PC-9 (cell line): ENCODE data around the gene CLDN24. TPM values are rescaled to one million over a fixed set of nuclear protein-coding genes. Genes with fewer than 3 reads are reported as not detected.
A peak's percentile ranks its signal among the peaks of the same experiment; 100 is the strongest.
"Not testable (repeated sequence)": the region's sequence is repeated elsewhere in the genome, so short reads cannot be mapped to it uniquely, and the experiment has no call there.

Source experiments
- BruUV-seq: library from RNA; stranded (reverse); fragments of 400-500 nt; replicated peaks from 2 replicates; lab custom pipeline; 2021; lab: Mats Ljungman, UMichigan
- CTCF ChIA-PET: fragments of 300-600 bp; sonication (Branson Sonifier 250); formaldehyde crosslinking; loops from one replicate; lab custom pipeline; 2022; ENCODE audit warnings: antibody characterized with exemption; lab: Charles Lee
- POLR2A ChIA-PET: fragments of 300-600 bp; sonication (Branson Sonifier 250); formaldehyde crosslinking; loops from one replicate; lab custom pipeline; 2022; ENCODE audit warnings: antibody characterized with exemption; ENCODE audit not compliant: unreplicated experiment; lab: Charles Lee
- DNase-seq, 2 experiments: peaks; one replicate each; pipeline versions ENCODE4 v3.0.0 to v3.0.0-alpha.2; 2015 to 2022; ENCODE audit warnings: mixed read lengths in 1 of 2
- H2AFZ ChIP-seq: fragments of 200-600 bp; sonication (generic); 2 replicates; pipeline ENCODE4 v1.8.1; 2017; ENCODE audit warnings: antibody characterized with exemption
- H3F3A ChIP-seq: fragments of 200-600 bp; sonication (generic); 2 replicates; pipeline ENCODE4 v1.8.1; 2017; ENCODE audit warnings: antibody characterized with exemption, mild to moderate bottlenecking, low read depth; ENCODE audit not compliant: insufficient read depth
- H3K27ac ChIP-seq: fragments of 200-600 bp; sonication (generic); 2 replicates; pipeline ENCODE4 v1.6.1; 2016; ENCODE audit warnings: mixed run types
- H3K27me3 ChIP-seq: fragments of 200-600 bp; sonication (generic); 2 replicates; pipeline ENCODE4 v1.6.1; 2016; ENCODE audit warnings: low read depth, mixed run types; ENCODE audit not compliant: insufficient read depth
- H3K36me3 ChIP-seq: fragments of 200-600 bp; sonication (generic); 2 replicates; pipeline ENCODE4 v1.6.1; 2016; ENCODE audit warnings: low read depth, mixed run types
- H3K4me1 ChIP-seq: fragments of 200-600 bp; sonication (generic); replicated peaks from 2 replicates; pipeline ENCODE4 v1.6.1; 2016; ENCODE audit warnings: mixed run types; ENCODE audit not compliant: insufficient read depth
- H3K4me2 ChIP-seq: fragments of 200-600 bp; sonication (generic); 2 replicates; pipeline ENCODE4 v1.6.1; 2017; ENCODE audit warnings: mixed run types
- H3K4me3 ChIP-seq: fragments of 200-600 bp; sonication (generic); 2 replicates; pipeline ENCODE4 v1.6.1; 2016; ENCODE audit warnings: mixed run types
- H3K79me2 ChIP-seq: fragments of 200-600 bp; sonication (generic); 2 replicates; pipeline ENCODE4 v1.6.1; 2017; ENCODE audit warnings: low read depth, mixed run types
- H3K9me2 ChIP-seq: fragments of 200-600 bp; sonication (generic); 2 replicates; pipeline ENCODE4 v1.8.1; 2017; ENCODE audit warnings: mild to moderate bottlenecking; ENCODE audit not compliant: insufficient read depth
- H3K9me3 ChIP-seq: fragments of 200-600 bp; sonication (generic); 2 replicates; pipeline ENCODE4 v1.8.1; 2016; ENCODE audit warnings: low read depth; ENCODE audit not compliant: insufficient read depth
- H4K20me1 ChIP-seq: fragments of 200-600 bp; sonication (generic); 2 replicates; pipeline ENCODE4 v1.8.1; 2017; ENCODE audit not compliant: insufficient read depth
- EZH2 ChIP-seq: fragments of 200-600 bp; sonication (generic); IDR thresholded peaks from 2 replicates; pipeline ENCODE4 v1.8.0; 2017; ENCODE audit warnings: antibody characterized with exemption, low read depth
- intact Hi-C: fragments of 100-400 bp; cut with micrococcal nuclease; formaldehyde crosslinking; loops from one replicate; pipeline ENCODE4 v1.10.0; 2022; ENCODE audit not compliant: unreplicated experiment
- total RNA-seq: library from RNA; stranded (reverse); gene quantifications from 2 replicates; pipeline ENCODE4 v1.2.3, GENCODE V29; 2021
- TF ChIP-seq, protein P1 (sequence below): fragments of 200-600 bp; sonication (generic); conservative IDR thresholded peaks from 2 replicates; pipeline ENCODE4 v1.6.1; 2017; ENCODE audit warnings: mixed run types, antibody characterized with exemption, mild to moderate bottlenecking, moderate library complexity

The CLDN24 gene
- total RNA-seq, 1 experiment from 2014 or later = not detected

DNA sequence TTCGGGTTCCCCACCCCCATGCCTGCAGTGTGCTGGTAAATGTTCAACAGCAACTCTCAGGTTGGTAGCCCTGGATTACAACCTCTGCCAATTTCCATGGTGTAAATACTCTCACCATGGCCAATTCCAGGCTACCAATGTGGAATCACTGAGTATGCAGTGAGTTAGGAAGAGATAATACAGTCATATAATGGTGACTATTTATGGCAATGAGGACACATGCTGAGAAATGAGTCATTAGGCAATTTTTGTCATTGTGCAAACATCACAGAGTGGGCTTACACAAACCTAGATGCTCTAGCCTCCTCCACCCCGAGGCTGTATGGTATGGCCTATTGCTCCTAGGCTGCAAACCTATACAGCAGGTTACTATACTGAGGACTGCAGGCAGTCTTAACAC lies 4.6 kb upstream of the CLDN24 start:
- no peak overlapping the region for H3K27ac ChIP-seq
- H3K36me3 ChIP-seq = no peaks in the 10 kb centered on the region
- ChIA-PET CTCF (no interaction called here), POLR2A (no interaction called here)
- H3K27me3 ChIP-seq = no peaks in the 10 kb centered on the region
- peak in 1 of 2 experiments; percentile 46 for DNase-seq
- no peaks in the 10 kb centered on the region for H3K9me3 ChIP-seq
- BruUV-seq = no TSS peak
- H3F3A ChIP-seq = no peaks in the 10 kb centered on the region
- H3K4me1 ChIP-seq = no peaks in the 10 kb centered on the region
- H3K9me2 ChIP-seq = no peaks in the 10 kb centered on the region
- H3K4me3 ChIP-seq = no peak overlapping the region
- no peaks in the 10 kb centered on the region for H3K79me2 ChIP-seq
- intact Hi-C loops = no loop called here
- TF ChIP-seq, protein P1, sequence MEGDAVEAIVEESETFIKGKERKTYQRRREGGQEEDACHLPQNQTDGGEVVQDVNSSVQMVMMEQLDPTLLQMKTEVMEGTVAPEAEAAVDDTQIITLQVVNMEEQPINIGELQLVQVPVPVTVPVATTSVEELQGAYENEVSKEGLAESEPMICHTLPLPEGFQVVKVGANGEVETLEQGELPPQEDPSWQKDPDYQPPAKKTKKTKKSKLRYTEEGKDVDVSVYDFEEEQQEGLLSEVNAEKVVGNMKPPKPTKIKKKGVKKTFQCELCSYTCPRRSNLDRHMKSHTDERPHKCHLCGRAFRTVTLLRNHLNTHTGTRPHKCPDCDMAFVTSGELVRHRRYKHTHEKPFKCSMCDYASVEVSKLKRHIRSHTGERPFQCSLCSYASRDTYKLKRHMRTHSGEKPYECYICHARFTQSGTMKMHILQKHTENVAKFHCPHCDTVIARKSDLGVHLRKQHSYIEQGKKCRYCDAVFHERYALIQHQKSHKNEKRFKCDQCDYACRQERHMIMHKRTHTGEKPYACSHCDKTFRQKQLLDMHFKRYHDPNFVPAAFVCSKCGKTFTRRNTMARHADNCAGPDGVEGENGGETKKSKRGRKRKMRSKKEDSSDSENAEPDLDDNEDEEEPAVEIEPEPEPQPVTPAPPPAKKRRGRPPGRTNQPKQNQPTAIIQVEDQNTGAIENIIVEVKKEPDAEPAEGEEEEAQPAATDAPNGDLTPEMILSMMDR = no peak
- no peak for TF ChIP-seq EZH2
- H3K4me2 ChIP-seq = no peak overlapping the region
- H2AFZ ChIP-seq = no peak overlapping the region
- no peaks in the 10 kb centered on the region for H4K20me1 ChIP-seq

DNA sequence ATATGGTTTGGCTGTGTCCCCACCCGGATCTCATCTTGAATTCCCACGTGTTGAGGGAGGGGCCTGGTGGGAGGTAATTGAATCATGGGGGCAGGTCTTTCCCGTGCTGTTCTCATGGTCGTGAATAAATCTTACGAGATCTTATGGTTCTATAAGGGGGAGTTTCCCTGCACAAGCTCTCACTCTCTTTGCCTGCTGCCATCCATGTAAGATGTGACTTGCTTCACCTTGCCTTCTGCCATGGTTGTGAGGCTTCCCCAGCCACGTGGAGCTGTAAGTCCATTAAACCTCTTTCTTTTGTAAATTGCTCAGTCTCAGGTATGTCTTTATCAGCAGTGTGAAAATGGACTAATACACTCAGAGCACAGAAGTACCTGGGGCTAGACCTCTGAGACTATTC lies 4.2 kb upstream of the CLDN24 start:
- H3F3A ChIP-seq, intact Hi-C loops, H4K20me1 ChIP-seq, DNase-seq, H3K4me1 ChIP-seq, H3K27me3 ChIP-seq, H3K4me3 ChIP-seq, H3K9me3 ChIP-seq, BruUV-seq, H3K27ac ChIP-seq, H3K9me2 ChIP-seq, H3K4me2 ChIP-seq, CTCF ChIA-PET, POLR2A ChIA-PET, H3K79me2 ChIP-seq, H2AFZ ChIP-seq, H3K36me3 ChIP-seq: not testable (repeated sequence)

DNA sequence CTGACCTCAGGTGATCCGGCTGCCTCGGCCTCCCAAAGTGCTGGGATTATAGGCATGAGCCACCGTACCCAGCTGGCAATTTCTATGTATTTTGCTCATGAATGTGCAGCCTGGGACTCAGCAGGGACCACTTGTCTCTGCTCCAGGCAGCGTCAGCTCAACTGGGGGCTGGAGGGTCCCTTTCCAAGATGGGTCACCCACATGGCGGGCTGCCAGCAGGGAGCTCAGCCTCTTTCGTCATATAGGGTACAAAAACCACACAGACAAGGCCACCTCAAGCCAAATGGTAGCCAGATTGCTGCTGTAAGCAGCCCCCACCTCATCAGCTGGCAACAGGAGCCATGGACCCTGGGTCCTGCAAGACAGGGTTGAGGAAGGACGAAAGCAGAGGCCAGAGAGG lies 2.4 kb upstream of the CLDN24 start:
- Histone ChIP-seq H3K79me2 (no peaks in the 10 kb centered on the region), H3K9me3 (no peaks in the 10 kb centered on the region), H3K4me2 (no peak overlapping the region), H2AFZ (no peak overlapping the region), H3K4me1 (no peaks in the 10 kb centered on the region), H4K20me1 (no peaks in the 10 kb centered on the region), H3F3A (no peaks in the 10 kb centered on the region), H3K27me3 (no peaks in the 10 kb centered on the region), H3K27ac (no peak overlapping the region), H3K9me2 (no peaks in the 10 kb centered on the region), H3K4me3 (no peak overlapping the region), H3K36me3 (no peaks in the 10 kb centered on the region)
- BruUV-seq = no TSS peak
- intact Hi-C loops = no loop called here
- TF ChIP-seq EZH2 = no peak
- TF ChIP-seq, protein P1 = no peak
- no peak for DNase-seq
- CTCF ChIA-PET = no interaction called here
- POLR2A ChIA-PET = no interaction called here

DNA sequence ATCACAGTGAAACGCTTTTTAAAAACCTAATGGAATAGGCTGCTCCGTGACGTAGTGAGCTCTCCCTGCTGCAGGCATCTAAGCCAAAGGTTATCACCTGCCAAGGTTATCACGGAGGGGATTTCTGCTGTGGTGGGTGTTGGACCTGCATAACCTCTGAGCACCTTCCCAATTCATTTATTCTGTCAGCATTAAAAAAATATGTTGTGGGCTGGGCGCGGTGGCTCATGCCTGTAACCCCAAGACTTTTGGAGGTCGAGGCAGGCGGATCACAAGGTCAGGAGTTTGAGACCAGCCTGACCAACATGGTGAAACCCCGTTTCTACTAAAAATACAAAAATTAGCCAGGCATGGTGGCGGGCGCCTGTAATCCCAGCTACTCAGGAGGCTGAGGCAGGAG lies 1.8 kb upstream of the CLDN24 start:
- intact Hi-C loops, DNase-seq, POLR2A ChIA-PET: not testable (repeated sequence)

More for the DNA sequence above, 1.8 kb upstream of the CLDN24 start:
- H3K27me3 ChIP-seq, H3K4me1 ChIP-seq, H3K9me3 ChIP-seq, H3K4me3 ChIP-seq, BruUV-seq, H3K79me2 ChIP-seq, H3K9me2 ChIP-seq, H3K4me2 ChIP-seq, H4K20me1 ChIP-seq, H3K27ac ChIP-seq, H3K36me3 ChIP-seq, H3F3A ChIP-seq, CTCF ChIA-PET, H2AFZ ChIP-seq: not testable (repeated sequence)
